GM18867 (cell line): Measurements from ENCODE around the gene HDX.
"Not testable (repeated sequence)": the region's sequence is repeated elsewhere in the genome, so short reads cannot be mapped to it uniquely, and the experiment has no call there.

Experiments used
- ATAC-seq: cut with Tn5 transposase; IDR thresholded peaks from one replicate; pipeline ENCODE4 v1.9.1; 2021; ENCODE audit warnings: mild to moderate bottlenecking, moderate library complexity; ENCODE audit not compliant: unreplicated experiment

HDX gene, protein sequence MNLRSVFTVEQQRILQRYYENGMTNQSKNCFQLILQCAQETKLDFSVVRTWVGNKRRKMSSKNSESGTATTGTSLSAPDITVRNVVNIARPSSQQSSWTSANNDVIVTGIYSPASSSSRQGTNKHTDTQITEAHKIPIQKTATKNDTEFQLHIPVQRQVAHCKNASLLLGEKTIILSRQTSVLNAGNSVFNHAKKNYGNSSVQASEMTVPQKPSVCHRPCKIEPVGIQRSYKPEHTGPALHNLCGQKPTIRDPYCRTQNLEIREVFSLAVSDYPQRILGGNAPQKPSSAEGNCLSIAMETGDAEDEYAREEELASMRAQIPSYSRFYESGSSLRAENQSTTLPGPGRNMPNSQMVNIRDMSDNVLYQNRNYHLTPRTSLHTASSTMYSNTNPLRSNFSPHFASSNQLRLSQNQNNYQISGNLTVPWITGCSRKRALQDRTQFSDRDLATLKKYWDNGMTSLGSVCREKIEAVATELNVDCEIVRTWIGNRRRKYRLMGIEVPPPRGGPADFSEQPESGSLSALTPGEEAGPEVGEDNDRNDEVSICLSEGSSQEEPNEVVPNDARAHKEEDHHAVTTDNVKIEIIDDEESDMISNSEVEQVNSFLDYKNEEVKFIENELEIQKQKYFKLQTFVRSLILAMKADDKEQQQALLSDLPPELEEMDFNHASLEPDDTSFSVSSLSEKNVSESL

DNA sequence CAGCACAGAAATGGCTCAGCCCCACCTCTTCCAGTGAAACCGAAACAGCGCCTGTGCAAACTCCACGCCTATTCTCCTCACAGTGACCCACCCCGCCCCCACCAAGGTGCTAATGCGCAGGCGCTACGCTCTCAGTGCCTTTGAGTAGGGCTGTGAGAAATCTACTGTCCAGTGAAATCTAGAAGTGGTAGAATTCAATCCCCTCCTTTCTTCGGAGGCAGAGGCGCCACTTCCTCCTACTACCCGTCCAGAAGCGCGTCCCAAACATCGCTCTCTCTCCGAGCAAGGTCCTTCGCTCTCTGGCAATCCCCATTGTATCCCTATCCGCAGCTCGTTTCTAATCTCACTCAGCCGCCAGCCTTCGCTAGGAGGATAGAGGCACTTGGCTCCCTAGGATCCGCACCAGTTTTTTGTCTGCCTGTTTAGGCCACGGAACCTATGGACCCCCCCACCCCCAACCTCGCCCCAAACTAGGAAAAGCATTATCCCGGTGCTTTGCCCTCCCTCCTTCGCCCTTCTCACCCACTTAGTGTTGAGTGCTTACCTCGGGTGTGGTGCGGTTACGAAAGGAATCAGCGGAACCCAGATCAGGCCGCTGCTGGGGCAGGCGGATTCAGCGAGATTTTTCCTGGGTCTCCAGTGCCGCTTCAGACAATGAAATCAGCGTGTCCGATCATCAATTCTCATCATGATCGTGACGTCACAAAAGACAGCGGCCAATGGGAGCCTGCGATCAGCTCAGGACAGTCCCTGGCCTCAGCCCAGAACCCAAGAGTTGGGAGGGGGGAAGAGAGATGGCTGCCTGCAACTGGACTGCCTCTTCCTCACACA, at the start of gene HDX:
HDX (minus strand) TSS at position 656 of the 831 bp plus-strand sequence. CDS start 27,056 bp downstream, outside the sequence.
- ATAC-seq, result peak; percentile 96

DNA sequence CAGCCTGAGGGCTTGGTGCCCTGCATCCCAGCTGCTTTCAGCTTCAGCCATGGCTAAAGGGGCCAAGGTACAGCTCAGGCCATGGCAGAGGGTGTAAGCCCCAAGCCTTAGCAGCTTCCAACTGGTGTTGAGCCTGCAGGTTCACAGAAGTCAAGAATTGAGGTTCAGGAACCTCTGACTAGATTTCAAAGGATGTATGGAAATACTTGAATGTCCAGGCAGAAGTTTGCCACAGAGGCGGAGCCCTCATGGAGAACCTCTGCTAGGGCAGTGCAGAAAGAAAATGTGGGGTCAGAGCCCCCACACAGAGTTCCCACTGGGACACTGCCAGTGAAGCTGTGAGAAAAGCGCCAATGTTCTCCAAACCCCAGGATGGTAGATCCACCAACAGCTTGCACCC, 39.1 kb upstream of the HDX start:
- not testable (repeated sequence) for ATAC-seq

DNA sequence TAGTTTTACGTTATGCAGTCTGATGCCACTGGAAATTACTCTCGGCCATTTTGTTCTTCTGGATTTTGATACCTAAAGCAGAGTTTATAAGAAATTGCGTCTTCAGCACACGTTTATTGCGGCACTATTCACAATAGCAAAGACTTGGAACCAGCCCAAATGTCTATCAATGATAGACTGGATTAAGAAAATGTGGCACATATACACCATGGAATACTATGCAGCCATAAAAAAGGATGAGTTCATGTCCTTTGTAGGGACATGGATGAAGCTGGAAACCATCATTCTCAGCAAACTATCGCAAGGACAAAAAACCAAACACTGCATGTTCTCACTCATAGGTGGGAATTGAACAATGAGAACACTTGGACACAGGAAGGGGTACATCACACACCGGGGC, 35.4 kb upstream of the HDX start:
- ATAC-seq, result not testable (repeated sequence)

DNA sequence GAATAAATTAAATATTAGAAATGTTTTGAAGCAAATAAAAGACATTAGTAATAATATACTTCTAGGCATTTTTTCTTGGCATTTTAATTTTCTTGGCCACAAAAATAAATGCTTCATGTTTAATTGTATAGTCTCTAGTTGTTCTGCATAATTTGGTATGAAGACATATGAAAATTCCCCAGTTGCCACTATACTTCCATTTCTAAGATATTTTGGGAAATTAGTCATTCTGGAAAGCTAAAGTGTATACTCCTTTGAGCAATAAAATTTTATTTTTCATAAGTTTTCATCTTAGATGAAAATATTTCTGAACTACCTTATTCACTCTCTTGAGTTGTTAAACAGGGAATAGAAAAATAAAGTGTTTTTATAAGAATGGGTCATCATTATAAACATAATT, 13.8 kb downstream of the HDX start:
- no peak for ATAC-seq

DNA sequence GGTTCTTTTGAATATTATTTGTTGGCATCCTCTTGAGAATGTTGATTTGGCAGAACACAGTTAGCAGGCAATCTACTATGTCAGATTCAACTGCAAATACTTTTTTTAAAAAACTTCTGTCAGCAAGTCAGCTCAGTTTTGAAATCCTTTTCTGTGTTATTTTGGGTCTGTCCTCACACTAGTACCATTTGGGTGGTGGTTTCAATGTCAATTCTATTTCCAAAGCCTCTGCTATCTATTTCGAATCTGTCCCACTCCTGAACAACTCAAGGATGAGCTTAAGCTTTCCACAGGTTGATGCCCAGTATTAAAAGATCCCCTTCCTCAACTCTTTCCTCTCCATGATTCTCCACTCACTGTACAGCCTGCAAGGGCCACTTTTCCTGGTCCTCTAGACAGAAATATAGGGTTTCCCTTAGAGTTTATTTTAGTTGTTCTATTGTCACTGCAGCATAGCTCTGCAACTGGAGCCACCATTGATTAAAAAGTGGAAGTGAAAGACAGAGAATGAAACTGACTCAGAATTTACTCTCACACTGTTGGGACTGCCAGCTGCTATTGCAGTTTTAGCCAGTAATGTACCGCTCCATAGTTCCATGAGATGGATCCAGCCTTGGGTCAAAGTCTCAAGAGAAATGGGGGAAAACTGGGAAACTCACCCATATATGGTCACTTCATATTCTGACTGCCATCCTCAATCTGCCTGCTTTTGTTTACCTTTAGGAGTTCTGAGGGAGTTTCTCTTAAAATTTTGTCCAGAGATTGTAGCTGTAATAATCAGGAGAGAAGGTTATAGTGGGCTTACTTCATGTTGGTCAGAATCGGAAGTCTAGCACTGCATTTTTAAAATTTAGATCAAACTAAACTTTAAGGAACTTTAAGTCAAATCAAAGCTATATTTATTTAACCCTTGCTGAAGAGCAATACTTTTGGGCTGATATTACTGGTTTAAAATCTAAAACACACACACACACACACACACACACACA, 14.6 kb downstream of the HDX start:
- ATAC-seq, result peak; percentile 100

DNA sequence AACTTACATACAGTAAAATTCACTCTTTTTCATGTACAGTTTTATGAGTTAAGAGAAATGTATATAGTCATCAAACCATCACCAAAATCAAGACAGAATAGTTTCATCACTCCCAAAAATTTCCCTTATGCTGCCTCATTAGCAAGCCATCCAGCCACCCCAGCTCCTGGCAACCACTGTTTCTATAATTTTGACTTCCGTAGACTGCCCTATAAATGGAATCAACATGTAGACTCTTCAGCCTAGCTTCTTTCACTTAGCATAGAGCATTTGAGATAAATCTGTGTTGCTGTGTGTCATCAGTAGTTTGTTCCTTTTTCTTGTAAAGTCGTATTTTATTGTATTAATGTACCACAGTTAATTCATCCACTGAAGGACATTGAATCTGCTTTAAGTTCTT, 23.2 kb downstream of the HDX start:
- no peak for ATAC-seq

DNA sequence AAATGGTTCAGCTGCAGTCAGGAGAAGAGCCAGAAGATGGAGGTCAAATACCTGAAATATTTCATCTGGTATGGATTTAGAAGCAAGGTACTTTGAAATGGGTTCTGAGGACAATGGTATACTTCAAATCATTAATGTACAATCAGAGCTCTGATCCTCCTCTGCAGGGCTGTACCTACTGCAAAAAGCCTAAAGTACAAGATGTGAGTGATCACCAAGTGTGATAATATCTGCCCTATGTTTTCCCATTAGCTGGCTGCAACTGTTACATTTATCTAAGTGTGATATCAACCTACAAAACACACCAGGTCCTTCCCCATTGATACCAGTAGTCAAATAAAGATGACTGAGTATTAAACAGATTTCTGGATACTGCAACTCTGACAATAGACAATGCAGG, 25.1 kb downstream of the HDX start:
- no peak for ATAC-seq

DNA sequence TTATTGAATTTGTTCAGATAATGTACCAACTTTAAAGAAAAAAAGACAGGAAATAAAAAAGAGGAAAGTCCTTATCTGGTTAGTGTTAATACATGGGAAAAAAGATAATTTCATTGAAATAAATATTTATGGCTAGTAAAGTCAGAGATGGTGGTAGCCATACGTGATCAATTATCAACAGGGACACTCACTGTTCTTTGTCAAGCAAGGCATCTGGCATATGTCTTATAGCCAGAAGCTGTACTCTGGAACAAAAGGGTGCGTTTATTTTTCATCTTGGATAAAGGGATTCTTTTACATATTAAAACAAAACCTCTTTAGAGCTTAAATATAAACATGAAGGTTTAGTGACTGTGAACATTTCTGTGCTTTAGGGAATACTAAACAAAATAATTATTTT, 26.7 kb downstream of the HDX start:
- ATAC-seq, result no peak

DNA sequence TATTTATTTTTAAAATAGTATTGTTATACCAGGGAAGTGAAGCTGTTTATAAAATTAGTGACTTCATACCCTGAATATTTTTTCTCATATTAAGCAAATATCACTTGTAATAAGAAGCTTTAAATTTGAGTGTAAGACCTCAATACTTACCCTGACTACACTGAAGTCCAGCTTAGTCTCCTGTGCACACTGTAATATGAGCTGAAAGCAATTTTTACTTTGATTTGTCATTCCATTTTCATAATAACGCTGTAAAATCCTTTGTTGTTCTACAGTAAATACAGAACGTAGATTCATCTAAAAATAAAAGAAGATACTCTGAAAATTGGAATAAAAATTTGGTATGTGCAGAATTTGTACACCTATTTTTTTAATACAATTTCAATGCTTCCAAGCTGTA, 27.2 kb downstream of the HDX start:
- no peak for ATAC-seq

DNA sequence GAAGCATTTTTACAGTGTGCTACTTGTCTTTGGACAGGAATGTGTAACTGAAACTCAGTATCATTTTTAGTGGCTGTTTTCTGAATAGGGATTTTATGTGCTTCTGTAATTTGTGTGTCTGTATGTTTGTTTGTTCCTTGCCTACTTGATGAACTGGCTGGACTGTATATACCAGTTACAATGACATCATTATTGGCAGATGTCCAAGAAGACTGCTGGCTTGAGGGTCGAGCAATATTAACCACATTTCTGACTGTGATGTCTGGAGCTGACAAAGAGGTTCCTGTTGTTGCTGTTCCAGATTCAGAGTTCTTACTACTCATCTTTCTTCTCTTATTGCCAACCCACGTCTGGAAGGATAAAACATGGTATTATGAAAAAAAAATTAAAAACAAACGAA, 33.0 kb downstream of the HDX start:
- ATAC-seq, result no peak

DNA sequence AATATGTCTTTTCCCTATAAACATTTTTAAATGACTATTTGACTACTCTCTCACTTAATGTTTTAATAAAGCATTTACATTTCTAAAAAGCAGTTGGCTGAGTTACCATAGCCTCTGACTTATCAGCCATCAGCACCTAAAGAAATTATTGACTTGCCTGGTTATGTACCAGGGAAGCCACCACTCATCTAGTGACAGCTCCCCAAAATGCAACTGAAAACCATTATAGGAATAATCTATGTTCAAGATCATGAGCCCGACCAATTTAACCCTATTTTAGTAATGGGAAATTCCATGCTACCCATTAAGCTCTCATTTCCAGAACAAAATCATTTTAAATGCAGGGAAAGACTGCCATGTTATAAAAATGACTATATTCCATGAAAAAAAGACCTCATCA, 34.4 kb downstream of the HDX start:
- ATAC-seq, result no peak

DNA sequence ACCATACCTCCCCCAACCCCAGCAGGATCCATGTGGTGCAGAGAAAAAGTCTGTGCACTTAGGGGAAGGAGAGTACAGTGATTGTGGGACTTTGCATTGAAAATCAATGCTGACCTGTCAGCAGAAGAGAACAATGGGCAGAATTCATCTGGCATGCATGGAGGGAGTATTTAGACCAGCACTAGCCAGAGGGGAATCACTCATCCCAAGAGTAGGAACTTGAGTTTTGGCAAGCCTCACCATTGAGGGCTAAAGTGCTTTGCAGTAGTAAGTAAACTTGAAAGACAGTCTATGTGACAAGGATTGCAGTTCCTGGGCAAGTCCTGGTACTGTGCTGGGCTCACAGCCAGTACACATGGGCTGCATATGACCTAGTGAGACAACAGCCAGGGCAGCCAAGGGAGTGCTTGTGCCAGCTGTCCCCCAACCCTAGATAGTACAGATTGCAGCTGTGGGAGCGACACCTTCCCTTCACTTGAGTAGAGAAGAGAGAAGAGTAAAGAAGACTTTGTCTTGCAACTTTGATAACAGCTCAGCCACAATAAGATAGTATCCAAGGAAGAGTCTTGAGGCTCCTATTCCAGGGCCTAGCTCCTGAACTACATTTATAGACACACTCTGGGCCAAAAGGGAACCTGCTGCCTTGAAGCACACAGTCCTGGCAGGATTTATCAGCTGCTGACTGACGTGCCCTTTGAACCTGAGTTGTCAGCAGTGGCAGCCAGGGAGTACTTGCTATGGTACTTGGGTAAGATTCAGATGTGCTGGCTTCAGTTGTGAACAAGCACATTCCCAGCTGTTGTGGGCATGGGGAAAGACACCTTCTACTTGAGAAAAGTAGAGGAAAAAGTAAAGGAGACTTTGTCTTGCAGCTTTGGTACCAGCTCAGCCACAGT, 48.7 kb downstream of the HDX start:
- ATAC-seq, result no peak

DNA sequence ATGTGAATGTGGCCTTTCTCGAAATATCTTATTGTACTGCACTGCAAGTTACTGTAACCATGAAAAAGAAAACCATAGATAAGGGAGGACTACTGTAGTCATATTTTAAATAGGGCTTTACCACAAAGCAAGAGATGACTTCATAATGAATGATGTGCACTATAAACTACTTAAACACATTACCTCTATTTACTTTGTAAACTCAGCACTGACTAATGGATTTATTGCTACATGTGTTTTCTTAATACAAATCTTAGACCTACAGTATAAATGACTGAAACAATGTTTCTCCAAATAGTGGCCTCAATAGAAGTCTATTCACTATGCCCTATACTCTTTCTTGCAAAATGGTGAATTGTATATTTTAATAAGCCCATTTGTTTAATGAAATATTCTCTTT, 61.1 kb downstream of the HDX start:
- ATAC-seq, result no peak

DNA sequence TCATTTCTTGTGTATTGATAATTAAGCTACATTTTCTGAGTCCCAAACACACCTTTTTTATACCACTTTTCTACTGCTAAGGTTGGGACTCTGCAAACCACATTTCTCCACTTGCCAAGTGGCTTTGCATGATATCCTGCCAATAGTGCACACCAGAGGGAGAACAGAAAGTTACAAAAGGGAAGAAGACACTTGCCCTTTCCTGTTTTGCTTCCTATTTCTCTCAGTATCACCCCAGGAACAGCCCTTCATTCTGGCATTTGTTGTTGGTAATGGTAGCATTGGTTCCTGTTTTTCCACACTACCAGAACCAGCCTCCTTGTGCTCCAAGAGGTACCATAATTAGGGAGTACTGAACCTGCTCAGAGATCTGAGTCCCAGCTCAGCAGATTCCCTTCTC, 87.1 kb downstream of the HDX start:
- no peak for ATAC-seq

DNA sequence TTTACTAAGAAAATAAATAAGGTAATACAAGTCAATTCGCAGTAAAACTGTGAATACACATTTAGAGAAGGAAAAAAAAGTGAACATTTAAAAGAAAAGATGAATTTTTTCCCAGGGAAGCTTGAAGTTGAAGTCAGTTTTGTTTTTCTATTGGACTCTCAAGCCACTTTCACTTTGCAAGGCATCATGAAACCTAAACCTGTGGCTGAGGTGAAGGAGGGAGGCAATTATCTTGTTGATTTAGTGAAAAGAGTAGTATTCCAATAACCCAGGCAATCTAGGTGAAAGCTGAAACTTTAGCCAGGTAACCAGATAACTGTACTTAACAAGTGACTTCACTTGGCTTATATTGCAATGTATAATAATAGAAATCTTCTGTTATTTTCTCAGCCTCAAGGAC, 138.6 kb downstream of the HDX start:
- ATAC-seq, result no peak

DNA sequence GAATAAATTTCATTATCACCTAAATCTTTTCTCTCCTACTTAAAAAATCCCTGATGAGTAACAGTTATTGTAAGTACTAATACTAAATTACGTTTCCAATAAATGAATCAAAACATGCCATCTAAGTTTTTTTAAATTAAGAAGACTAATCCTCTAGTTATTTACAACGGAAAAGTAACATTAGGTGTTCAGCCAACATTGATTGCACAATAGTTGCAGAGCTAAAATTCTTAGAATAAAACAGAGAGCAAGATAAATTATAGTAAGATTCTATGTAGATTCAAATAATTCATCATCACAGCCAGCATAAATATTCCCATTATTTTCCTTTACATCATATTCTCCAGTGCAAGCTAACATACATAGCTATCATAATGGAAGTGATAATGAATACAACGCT, 139.2 kb downstream of the HDX start:
- no peak for ATAC-seq

DNA sequence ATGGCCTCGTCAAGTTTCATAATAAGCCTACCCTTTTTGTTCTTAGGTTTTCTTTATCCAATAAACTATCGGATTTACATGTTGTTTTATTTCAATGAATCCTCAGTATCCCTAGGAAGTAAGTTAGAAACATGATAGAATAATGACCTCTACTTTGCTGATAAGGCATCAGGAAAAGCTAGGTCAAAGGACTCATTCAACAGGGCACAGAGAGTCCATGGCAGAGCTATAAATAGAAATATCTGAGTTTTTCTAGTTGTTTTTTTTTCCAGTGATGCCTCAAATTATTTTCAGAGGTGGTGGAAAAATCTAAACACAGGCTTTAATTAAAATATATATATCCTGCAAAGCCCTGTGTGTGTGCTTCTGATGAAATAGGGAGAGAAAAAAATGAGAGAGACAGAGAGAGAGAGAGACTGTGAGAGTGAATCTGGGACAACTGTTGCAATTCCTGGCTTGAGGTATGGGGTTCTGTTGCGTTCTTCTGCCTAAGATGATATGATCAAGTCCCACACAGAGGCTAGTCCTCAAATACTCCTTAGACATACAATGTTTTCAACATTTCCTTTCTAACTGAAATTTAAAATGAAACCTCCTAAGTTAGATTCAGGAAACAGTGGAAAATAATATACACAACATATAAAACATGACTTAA, 139.9 kb downstream of the HDX start:
- no peak for ATAC-seq

DNA sequence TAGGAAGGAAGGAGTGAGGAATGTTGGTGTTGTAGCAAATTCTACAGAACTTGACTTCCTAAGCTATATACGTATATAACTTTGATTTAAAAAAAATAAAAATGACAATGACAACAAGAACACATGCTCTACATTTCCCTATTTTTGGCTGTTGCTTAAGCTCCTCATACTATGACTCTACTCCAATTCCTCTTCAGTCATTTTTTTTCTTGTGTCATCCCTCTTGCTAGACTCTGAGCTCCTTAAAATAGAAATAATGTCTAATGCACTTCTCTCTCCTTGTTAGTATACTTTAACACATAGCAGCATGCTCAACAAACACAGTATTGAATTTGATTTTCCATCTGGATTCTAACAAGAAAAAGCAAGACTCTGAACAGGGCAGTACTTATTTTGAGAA, 144.0 kb downstream of the HDX start:
- no peak for ATAC-seq

DNA sequence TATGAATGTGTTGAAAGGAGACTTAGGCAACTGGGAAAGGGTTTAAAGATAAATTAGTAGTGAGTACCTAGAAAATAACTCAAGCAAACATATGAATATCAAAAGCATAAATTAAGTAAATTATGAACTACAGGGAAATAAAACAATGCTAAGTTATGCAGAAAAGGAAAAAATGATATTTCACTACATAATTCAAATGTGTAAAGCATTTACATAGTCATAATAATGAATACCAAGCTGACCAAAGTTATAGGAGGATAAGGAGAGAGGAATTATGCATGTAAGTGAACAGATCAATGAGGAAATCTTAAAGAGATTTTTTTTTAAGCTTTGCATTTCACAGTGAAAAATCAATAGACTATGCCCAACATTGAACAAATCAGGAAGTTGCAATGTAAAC, 145.0 kb downstream of the HDX start:
- no peak for ATAC-seq
